GM18508 (cell line): ENCODE measurements around the gene HTT.
A peak's percentile ranks its signal among the peaks of the same experiment; 100 is the strongest.

Experiments used
- ATAC-seq: cut with Tn5 transposase; IDR thresholded peaks from one replicate; pipeline ENCODE4 v1.9.1; 2021; ENCODE audit warnings: moderate number of reproducible peaks; ENCODE audit not compliant: insufficient read depth, unreplicated experiment

Gene HTT

DNA sequence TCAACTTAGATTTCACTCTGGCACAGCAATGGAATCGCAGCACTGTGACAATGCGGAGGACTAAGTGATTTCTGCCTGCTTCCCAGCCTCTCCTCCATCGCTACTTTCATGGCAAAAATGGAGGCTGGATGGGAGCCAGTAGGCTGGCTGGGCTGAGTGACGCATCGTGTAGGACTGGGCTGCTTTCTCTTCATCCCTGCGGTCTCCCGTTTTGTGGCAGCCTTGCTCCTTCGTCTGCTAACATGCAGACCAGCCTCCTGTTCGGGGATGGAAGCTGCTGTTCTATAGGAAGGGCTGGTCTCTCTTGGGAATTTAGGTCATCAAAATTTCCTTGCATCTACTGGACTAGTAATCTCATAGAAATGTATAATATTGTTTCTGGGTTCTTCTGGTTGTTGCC lies 202.5 kb downstream of the HTT start:
- ATAC-seq, result no peak

DNA sequence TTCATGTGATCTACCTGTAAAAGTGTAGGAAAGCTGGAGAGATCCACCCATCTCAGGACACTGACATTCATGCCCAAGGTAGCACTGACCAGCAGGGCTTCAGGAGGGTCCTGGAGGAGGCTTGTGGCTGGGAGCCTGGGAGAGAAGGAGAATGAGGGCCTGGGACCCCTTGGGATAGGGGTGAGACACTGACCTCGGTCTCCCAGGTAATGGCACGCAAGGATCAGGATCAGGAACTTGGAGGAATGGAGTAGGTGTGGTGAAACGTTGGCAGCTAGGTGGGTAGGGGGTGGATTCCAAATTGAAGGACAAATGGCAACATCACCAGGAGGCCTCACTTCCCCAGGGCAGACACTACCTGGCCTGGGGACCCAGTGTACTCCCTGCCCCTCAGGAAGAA lies 206.0 kb downstream of the HTT start:
- no peak for ATAC-seq

DNA sequence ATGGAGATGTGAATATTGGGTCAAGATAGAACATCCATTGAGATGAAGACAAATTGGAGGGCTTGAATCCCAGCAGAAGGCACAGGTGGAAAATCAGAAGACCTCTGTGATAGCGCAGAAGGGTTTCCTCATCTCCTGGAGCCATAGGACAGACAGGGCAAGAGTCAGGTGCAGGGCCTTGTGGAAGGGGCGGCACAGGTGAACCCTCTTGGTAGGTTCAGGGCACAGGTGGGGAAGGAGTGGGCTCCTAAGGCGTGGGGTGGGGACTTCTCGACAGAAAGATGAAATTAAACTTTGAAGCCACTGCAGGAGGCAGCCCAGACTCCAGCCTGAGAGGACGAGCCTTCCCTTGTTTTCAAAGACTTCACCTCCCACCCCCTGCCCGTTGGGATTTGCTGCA lies 209.0 kb downstream of the HTT start:
- no peak for ATAC-seq

DNA sequence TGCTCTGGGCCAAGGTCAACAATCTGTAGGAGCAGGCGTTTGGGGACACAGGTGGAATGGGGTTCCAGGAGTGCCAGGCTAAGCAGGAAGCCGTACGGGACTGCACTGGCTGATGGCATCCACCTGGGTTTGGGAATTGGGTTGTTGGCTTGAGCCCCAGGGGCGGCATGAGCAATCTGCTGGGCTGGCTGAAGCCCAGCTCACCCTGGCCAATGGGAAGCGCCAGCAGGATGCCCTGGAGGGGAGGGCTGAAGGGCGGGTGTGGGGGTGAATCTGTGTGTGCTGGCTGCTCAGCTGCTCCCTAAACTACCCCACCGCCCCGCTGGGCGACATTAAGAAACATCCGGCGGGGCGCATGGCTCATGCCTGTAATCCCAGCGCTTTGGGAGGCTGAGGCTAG lies 209.4 kb downstream of the HTT start:
- no peak for ATAC-seq

DNA sequence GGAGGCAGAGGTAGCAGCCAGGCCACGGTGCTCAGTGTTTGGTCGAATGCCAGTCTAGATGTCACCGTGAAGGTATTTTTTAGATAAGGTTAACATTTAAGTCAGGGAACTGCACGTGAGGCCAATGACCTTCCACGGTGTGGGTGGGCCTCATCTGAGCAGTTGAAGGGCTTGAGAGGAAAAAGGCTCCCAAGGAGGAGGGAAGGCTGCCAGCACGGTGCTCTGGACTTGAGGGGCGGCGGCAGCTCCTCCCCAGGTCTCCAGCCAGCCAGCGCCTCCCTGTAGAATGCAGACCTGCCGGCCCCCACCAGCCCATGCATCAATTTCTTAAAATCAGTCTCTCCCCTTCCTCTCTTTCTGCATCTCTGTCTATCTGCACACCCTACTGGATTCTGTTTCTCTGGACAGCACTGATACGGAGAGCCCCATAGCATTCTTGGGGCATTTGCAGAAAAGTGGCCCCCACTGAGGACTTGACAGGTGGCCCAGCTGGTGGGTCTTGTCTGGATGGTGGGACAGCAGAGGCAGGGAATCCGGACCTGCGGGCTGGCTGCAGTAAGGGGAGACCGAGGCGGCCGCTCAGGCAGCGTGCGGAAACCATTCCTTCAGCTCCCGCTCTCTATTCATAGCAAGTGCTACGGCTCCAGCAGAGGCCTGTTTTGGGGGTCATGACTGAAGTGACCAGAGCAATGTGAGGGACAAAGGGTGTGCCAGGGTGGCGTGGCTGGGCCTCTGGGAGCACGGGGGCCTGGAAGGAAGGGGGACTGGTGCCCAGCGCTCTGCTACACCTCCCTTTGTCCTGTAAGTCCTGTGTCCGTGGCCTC lies 210.5 kb downstream of the HTT start:
- no peak for ATAC-seq

DNA sequence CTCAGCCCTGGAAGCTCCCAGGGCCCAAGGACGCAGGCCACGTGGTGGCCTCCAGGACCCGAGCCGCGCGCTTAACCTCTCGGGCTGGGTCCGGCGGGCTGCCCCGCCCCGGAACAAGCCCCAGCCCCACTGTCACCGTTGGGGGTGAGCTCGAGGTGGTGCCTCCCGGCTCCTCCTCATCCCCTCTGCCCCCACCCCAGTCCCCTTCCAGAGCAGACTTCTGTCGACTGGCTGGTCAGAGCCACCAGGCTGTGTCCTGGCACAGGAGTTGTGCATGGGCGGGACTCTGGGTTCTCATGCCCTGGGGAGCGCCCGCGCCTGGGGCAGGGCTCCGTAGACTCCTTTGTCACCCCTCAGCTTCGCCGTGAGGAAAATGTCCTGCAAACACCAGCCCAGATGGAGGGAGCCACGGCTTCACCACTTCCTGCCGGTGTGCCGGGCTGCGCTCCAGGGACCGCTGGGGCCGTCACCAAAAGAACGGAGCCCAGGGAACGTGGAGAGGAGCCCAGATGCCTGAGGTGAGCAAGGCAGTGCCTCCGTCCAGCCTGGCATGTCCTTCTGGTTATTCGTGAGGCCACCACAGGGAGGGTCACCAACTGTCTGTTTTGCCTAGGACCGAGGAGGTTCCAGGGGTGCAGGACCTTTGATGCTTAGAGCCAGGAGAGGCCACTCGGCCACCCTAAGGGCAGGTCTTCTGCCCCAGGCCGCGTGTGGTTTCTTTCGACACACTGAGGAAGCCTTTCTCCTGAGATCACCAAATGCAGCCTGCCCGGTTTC lies 211.3 kb downstream of the HTT start:
- ATAC-seq, result no peak

DNA sequence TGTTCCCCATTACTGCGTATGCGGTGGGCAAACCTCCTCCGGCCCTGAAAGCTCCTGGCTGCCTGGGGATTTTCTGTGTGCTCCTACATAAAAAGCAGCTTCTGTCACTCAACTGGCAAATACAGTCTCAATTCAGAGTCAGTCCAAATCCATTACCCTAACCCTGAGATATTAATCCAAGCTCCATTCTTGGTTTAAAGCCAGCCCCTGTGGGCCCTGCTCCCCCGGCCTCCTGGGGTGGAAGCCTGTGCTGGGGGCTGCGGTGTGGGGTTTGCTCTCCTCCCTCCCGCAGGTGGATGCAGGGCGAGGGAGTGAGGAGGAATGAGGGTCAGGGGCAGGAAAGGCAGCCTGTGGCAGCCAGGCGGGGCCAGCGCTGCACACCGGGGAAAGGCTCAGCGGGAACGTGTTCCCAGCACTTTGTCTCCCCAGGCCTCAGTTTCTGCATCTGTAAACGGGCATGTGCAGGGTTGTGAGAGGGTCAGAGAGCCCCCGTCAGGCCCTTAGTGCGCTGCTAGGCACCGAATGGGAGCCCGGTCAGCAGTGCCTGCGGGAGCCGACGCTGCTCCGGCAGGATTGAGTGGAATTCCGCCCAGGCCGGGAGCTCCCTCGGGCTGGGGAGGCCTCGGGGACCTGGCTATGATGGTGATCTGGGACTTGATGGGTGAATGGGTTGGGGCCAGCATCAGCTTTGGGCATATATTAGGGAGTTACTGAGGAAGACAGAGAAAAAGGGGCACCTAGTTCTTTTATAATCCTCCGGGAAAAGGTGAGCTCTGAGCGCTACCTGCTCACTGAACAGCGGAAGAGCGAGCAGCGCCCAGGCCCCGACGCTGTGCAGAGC lies 212.1 kb downstream of the HTT start:
- peak; percentile 82 for ATAC-seq

DNA sequence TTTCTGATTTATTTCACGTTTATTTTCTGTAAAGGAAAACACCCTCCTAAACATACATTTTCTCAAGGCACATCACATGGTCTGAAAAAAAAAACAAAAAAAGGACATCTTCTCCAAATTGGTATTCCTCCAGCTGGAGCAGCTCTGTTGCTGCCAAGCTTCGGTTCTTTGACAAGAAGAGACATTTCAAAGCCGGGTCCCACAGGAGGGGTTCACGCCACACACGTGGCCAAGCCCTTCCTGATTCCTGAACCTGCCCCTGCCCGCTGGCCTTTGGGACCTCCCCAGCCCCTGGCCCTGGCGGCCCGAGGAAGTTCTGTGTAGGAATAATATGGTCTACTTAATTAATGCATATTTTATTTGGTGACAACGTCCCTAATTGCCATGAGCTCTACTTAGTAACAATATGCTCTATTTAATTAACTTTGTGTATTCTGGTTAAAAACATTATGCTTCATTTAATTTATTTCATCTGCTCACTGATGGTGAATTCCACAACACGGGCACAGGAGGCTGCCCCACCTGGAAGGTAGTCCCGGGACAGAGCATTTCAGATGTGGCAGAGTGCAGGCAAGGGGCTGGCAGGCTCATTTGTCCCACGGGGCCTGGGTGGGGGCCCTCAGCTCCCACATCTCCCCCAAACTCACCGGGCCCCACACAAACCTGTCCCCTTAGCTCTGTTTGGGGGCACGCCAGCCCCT lies 212.9 kb downstream of the HTT start:
- no peak for ATAC-seq

DNA sequence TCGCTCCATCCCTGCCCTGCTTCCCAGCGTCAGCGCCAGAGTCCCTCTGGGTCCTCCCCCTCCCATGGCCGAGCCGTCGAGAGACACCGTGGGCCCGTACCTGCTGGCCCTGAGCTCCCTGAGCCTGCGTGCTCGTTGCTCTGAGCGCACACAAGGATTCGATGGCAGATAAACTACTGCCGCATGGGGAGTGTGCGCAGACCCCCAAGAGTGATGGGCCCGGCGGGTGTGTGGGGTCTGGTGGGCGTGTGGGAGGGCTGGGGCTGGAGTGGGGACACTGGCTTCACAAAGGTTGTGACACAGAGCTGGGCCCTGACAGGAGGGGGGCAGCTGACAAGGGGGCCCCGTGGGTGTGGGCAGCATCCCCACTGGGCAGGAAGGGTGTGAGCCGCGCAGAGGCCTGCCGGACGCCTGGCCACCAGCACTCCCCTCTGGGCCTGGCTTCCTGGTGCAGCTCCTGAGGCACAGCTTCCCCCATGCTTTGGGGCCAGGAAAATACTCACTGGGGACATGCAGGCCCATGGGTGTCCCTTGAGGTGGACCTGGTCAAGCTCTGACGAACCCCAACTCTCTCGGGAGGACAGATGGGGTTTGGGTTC lies 213.6 kb downstream of the HTT start:
- no peak for ATAC-seq

DNA sequence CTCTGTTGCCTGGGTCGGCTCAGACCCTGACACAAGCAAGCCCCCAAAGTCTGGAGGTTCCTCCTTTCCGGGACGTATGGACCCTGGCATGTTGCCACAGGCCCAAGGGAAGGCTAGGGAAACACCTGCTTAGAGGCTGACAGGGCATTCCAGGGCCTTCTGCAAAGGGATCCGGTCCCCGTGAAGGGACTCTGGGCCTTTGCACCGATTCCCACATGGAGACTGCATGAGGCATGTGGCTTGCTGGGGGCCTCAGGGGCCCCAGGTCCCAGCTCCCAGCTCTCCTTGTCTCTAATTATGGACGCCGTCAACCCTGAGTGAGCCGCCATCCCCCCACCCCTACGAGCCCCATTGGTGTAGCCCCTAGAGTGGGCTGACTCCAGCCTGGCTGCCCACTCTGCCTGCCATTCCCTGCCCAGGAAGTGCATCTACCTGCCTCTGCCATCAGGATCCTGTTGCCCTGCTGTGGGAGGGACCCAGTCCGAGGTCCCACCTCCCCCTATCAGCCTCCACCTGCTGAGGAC lies 214.2 kb downstream of the HTT start:
- ATAC-seq, result no peak

DNA sequence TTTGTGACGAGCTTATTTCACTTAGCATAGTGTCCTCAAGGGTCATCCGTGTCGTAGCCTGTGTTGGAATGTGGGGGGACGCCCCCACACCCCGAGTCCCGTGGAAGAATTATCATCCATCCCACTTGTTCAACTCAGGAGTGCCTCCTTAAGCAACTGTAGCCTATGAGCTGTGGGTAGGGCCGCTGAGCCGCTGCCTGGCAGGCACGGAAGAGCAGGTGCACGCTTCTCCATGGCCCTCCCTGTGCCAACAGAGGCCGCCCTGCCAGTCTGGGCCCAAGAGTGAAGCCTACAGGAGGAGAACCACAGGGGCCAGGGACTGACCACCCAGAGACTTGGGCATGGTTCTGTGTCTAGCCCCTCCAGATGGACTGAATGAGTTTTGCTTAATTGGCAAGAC lies 216.0 kb downstream of the HTT start:
- no peak for ATAC-seq

DNA sequence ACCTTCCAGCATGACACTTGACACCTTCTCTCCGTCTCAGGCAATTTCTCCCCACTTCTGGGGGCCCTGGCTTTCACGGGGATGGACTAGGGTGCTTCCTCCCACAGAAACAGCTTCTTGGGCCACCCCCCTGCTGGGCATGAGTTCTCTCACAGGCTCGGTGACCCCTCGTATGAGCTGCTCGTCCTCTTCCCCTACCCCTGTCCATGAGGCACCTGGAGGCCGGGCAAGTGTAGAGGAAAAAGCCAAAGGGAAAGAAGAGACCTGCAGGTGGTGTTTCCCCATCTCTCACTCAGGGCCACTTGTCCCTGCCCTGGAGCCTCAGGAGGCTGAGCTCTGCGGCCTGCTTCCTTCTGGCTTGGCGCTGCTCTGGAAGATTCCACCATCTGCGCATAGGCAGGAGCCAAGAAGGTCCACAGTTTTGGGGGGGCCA lies 216.4 kb downstream of the HTT start:
- ATAC-seq, result no peak

DNA sequence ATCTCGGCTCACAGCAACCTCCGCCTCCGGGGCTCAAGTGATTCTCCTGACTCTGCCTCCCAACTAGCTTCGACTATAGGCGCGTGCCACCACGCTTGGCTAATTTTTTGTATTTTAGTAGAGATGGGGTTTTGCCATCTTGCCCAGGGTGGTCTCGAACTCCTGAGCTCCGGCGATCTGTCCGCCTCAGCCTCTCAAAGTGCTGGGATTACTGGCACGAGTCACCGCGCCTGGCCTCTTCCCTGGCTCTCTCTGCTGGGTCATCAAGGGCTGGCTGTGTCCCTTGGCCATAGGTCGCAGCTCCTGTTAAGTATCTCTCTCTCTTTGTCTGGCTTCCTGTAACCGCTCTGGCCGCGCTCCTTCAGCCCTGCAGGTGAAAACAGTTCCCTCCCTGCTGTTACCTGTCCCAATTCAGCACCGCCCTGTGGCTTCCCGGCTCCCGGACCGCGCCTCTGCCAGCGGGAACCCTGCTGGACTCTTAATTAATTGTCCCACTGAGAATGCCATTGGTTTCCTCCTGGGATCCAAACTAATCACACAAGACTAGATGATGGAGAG lies 217.0 kb downstream of the HTT start:
- ATAC-seq, result no peak

DNA sequence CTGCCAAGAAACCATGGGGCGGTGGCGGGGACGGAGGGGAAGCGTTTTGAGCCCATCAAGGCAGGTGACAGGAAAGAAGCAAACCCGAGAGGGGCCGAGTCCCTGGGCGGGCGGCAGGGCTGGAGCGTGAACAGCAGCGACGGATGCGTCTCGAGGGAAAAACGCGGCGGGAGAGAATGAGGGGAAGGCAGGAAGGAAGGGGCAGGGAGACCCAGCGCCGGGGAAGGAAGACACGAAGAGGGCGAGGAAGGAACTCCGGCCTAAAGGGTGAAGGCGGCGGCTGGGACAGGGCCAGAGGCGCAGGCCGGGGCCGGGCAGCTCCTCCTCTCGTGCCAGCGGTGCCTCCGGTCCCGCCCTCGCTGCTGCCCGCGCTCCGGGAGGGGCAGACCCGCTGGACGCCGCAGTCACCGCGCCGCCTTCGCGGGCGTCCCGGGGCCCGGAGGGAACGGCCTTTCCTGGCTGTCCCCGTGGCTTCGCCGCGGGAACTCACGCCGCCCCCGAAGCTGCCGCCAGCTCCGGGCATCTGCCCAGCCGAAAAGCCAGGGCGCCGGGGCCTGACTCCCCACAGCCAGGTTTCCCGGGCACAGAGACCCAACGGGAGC lies 217.6 kb downstream of the HTT start:
- no peak for ATAC-seq

DNA sequence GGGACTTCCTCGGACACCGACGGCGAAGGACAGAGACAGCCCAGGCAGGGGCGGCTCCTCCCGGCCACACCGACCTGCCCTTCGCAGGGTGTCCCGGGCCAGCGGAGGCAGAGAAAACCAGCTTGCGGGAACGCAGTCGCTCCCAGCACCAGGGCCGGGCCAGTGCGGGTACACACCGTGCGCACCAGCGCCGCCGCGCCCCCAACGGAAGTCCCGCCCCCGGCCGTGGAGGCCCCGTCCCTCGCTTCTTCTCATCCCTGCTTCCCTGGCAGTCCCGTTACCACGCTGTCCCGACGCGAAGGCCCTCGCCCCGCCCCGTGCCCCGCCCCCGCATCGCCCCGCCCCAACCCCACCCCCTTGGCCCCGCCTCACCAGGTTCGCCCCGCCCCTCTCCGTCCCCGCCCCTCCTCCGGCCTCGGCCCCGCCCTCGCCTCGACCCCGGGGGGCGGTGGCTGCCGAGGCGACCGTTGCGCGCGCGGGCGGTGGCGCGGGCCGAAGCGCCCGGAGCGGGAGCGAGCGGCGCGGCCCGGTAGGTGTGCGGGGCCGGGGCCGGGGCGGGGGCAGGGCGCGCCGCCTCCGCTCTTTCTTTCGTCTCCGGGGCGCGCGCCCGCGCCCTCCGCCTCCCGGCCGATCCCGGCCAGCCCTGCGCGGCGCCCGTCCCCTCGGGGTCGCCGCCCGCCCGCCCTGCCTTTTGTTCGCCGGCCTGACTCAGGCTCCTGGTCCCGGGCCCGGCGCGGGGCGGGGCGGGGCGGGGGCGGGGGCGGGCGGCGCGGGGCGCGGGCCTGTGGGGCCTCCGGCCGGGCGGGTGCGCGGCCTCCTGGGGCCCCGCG lies 218.3 kb downstream of the HTT start, which contains the start of gene RGS12:
RGS12 (plus strand) TSS at position 451 of the 830 bp plus-strand sequence. CDS start 23,150 bp downstream, outside the sequence.
- ATAC-seq, result no peak
